Kasumi-1 (cell line): ENCODE results near the gene TSSK2.
"Not testable (repeated sequence)": the region's sequence is repeated elsewhere in the genome, so short reads cannot be mapped to it uniquely, and the experiment has no call there.

Experiments used
- DNase-seq, 2 experiments: peaks; one replicate each; lab custom pipeline; 2025; lab: John Stamatoyannopoulos, UW

Gene TSSK2

DNA sequence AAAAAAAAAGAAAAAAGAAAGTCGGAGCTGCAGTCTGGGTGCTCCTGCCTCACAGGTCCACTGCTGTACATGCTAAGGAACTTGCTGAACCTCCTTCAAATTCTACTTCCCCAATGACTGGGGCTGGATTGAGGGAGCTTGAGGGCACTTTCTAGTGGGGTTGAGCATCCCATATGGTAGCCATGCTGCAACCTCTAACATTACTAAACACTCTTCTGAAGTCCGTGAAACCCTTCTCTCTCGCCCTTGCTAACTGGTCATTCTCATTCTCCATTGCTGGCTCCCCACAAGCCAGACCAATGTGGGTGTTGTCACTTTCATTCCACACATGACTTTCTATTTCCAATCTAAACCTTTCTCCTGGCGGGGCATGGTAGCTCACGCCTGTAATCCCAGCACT, 12.1 kb downstream of the TSSK2 start:
- no peak for DNase-seq

DNA sequence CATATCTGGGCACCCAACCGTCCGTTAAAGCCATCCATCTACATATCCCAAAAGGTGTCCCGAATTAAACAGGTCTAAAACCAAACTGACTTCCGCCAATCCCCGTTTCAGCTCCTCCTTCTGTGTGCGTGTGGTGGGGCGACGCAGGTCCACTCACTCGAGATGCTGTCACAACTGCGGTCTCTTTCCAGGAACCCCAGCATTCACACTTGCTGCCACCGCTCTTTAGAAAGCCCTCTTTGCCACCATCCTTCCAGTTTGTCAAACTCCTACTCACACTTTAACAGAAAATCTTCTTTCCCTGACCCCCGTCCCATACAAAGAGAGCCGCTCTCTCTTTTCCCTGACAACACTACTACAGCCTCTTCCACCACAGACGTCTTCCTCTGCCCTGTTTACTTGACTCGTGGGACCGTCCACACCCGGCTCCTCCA, 12.9 kb downstream of the TSSK2 start:
- DNase-seq: peak in 1 of 2 experiments; percentile 6

DNA sequence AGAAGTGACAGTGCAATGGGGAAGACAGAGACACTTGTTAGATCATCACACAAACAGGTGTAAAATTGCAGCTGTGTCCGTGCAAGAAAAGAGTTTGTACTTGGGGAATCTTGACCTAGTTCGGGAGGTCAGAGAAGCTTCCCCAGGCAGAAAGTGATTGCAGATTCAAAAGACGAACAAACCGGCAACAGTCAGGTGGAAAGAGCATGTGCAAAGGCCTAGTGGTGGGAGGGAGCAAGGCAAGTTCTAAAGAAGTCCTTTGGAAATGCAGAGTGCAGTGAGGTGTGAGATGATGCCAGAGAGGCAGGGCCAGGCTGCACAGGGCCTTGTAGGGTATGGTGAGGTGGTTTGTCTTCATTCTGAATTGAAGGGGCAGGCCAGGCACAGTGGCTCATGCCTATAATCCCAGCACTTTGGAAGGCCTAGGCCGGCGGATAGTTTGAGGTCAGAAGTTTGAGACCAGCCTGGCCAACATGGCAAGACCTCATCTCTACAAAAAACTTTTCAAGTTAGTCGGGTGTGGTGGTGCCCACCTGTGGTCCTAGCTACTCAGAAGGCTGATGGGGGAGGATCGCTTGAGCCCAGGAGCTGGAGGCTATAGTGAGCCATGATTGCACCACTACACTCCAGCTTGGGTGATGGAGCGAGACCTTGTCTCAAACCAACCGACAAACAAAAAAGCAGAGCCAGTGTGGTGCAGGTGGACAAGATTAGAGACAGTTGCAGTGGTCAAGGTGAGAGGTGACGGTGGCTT, 15.3 kb downstream of the TSSK2 start:
- DNase-seq: no peak

DNA sequence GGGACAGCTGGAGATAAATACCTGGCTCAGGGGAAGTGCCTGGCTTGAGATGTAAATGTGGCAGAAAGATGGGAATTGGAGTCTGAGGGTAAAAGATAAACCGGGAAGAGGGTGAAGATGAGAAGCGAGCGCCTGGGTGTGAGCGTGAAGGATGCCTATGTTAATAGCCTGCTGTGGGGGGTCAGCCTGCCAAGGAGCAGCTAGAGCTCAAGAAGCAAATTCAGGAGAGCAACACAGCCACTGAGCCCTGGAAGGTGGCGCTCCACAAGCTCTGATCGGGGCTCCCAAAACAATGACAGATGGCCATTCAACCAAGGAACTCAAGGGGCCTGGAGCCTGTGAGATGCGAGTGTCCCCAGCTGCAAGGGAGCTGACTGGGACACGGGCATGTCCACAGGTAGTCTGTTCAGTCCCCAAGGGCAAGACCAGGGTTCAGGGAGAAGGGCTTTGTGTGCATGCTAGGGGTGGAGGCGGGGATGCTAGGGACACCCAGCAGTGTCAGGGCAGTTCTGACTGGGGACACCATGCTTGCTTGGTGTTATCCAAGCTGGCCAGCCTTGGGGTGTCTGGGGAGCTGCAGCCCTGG, 16.2 kb downstream of the TSSK2 start:
- DNase-seq: no peak

DNA sequence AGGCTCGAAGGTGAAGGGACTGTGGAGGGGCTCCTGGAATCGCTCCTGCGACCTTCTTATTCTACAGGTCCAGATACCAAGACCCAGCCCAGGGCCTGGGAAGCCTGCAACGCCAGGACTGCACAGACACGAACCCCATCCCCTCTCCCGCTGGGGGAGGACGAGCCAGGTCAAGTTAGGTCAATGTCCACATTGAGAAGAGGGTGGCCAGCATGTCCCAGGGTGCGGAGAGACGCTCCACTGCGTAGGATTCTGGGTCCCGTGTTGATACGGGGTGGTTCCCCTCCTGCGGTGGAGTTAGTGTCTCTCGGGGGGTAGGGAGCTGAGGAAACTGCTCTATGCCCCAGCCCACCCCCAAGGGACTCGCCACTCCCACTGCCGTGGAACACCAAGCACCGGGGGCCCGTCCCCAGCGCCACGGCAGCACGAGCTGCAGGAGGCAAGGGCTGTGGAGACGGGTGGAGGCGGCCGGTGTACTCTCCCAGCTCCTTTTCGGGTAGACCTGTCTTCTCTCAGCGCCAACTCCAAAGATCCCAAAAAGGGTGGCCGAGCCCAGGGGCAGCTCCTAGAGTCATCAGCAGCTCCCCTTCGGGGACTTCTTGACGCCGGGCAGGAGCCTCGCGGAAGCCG, 17.4 kb downstream of the TSSK2 start:
- no peak for DNase-seq

DNA sequence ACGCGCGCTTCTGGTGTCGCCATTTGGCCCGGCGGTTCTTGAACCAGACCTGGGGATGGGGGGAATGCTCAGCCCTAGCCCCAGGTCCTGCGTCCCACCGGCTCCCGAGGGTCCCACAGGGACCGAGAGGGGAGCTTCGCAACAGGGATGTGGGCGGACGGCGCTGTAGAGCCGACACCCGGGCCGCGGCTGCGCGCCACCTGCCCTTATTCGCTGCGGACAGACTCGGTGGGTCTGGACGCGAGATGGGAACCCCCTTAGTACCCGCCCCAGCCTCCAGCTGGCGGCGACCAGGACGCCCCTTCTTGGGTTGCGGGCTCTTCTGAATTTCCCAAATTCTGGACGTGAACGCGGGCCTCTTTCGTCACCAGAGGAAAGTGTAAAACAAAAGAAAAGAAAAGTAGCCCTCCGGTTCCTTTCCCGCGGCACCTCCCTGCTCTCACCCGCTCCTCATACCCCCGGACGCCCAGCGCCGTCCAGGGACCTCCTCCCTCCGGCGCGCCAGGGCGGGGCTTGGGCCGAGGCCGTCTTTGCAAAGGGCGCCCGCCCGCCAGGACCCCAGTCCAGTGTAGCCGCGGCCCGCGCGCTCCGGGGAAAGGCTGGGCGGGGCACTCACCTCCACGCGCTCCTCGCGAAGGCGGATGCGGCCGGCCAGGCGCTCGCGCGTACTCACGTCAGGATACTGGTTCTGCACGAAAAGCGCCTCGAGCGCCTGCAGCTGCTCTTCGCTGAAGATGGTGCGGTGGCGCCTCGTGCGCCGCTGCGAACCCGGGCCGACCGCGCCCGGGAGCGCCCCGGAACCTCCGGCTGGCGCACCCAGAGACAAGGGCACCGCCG, 18.2 kb downstream of the TSSK2 start:
- DNase-seq: no peak

DNA sequence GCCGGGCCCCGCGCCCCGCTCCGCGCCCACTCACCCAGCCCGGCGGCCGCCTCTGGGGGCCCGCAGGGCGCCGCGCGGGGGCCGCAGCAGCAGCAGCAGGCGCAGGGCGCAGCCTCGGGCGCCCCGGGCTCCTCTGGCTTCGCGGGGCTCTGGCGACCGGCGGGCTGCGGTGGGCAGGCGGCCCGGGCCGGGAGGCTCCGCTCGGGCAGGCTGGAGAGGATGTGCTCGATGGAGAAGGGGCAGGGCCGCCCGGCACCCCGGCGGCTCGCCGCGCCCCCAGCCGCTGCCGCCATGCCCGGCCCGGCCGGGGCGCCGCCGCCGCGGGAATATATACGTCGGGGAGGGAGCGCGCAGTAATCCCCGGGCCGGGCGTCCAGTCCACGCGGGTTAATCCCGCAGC, 18.9 kb downstream of the TSSK2 start, which contains the start of gene GSC2:
GSC2 (minus strand) TSS at position 302 of the 400 bp plus-strand sequence; CDS start at position 293, 9 bp downstream.
- no peak for DNase-seq

DNA sequence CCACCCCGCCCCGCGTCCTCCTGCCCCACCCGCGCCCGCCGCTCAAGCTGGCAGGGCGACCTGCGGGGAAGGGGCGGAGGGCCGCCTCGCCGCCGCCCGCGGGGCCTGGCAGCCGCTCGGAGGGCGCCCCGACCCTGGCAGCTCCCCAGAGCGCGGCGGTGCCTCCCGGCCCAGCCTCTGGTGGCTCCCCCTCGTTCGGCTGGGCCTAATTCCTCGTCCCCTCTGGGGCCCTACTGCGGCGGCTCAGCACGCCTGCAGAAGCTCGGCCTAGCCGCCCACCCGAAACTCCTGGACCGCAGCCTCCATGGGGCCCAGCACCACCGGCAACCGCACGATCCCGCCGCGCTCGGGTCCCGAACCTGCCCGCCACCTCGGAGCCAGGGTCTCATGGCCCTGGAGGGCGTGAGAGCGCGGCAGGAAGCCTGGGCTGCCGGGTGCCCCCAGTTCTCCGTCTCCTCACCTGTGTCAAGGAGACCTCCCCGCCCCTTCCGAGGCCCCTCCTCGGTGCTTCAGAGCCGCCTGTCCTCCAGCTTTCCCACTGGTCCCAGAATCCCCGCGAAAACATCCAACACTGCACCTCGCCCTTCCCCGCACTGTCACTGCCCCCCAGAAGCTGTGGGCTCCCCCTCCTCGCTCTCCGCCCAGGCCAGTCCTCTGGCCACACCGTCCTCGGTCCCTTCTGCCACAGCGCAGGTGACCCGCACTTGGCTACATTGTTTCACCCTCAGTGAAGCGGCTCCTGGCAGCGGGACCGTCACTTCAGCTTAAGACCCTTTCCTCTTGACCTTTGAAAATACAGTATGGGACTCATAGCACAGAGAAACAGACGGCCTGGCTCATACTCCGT, 19.6 kb downstream of the TSSK2 start:
- DNase-seq: no peak

DNA sequence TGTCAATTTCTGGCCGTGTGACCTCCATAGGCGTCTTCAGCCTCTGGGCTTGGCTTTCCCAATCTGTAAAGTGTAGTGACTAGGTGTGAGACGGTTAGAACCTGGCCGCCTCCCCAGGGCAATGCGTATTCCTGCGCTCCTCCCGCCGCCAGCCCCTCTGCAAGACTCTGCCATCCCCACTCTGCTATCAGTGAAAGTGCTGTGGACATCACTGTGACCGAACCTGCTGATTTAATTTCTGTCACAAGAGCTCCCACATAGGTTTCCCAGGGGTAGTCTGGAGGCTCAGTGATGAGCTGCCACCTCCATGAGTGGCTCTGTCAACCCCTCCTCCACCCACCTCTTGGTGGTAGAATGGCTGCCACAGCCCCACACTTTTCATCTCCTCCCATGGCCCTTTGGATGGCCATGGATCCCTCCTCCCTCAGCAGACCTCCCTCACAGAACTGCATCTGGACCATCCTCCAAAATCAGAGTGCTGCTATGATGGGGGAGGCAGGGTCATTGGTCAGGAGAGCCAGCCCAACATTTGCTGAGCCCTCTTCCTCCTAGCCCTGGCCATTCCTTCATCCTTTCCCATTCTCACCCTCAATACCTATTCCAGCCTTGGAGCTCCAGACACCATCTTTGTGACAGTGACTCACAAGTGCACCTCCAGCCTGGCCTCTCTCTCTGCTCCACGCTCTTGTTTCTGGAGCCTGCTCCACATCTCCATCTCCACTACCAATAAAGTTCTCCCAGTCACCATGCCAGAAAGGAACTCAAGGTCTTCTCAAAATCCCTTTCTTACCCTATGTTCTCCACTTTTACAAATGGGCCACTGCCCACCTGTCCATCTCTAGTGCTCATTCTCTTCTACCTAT, 20.5 kb downstream of the TSSK2 start:
- no peak for DNase-seq

DNA sequence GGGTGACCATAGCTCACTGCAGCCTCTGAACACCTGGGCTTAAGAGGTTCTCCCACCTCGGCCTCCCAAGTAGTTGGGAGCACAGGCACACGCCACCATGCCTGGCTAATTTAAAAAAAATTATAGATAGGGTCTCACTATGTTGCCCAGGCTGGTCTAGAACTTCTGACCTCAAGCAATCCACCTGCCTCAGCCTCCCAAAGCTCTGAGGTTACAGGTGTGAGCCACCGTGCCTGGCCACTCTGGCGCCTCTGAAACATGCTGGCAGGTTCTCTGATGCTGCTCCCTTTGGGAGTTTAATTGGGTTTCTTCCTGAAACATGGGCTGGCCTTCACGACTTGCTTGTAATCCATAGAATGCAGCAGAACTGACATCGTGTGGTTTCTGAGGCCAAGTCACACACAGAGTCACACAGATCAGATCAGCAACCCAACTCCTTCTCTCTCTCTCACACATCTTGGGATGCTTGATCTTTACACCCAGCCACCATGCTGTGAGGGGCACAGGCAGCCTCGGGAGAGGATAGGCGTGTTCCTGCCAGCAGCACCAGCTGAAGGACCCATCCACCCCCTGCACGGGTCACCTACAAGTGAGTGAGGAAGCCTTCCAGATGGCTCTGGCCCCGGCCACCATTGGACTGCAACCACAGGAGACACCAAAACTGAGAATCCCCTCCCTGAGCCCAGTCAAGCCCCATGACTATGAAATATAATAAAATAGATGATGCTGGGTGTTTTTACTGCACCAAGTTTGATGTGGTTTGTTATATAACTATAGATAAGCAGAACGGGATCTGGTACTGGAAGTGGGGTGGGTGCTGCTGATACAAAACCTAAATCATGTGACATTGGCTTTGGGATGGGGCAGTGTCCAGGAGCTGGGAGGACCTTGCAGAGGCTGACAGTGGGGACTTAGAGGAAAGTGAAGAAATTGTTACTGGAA, 22.1 kb downstream of the TSSK2 start:
- no peak for DNase-seq

DNA sequence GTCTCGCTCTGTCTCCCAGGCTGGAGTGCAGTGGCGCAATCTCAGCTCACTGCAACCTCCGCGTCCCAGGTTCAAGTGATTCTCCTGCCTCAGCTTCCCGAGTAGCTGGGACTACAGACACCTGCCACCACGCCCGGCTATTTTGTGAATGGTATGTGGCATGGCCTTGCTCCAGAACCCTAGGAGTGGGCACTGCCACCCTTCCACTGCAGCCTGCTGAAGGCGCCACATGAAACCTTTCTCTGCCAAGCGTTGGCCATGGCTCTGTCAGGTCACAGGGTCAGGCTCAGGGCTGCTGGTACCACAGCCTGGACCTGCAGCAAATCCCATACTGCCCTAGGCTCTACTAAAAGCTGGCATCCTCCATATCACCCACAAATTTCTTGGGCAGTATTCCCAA, 25.0 kb downstream of the TSSK2 start:
- DNase-seq: not testable (repeated sequence)

DNA sequence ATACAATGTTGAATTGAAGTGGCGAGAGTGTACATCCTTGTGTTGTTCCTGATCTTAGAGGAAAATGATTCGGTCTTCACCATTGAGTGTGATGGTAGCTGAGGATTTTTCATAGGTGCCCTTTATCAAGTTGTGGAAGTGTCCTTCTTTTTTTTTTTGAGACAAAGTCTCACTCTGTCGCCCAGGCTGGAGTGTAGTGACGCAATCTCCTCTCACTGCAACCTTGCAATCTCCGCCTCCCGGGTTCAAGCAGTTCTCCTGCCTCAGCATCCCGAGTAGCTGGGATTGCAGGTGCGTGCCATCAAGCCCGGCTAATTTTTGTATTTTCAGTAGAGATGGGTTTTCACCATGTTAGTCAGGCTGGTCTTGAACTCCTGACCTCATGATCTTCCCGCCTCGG, 27.5 kb downstream of the TSSK2 start:
- DNase-seq: not testable (repeated sequence)

DNA sequence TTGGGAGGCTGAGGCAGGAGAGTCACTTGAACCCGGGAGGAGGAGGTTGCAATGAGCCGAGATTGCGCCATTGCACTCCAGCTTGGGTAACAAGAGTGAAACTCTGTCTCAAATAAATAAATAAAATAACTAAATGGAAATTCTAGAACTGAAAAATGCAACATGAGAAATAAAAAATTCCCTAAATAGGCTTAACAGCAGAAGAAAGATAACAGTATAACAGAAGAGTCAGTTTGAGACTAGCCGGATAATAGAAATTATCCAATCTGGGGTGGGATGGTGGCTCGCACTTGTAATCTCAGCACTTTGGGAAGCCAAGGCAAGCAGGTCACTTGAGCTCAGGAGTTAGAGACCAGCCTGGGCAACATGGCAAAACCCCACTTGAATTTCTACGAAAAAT, 33.3 kb downstream of the TSSK2 start:
- no peak for DNase-seq

DNA sequence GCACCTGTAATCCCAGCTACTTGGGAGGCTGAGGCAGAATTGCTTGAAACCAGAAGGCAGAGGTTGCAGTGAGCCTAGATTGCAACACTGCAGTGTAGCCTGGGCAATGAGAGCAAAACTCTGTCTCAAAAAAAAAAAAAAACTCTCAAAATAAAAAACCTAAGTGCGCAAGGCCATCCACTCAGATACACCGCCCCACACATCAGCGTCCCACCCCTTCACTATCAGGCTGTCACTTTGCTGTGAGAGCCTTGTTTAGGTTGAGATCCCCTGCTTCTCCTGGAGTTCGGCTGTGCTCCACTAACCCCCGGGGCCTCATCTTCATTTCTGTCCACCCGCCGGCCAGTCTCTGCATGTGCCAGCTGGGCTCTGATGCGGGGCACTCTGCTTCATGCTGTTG, 35.3 kb downstream of the TSSK2 start:
- DNase-seq: no peak

DNA sequence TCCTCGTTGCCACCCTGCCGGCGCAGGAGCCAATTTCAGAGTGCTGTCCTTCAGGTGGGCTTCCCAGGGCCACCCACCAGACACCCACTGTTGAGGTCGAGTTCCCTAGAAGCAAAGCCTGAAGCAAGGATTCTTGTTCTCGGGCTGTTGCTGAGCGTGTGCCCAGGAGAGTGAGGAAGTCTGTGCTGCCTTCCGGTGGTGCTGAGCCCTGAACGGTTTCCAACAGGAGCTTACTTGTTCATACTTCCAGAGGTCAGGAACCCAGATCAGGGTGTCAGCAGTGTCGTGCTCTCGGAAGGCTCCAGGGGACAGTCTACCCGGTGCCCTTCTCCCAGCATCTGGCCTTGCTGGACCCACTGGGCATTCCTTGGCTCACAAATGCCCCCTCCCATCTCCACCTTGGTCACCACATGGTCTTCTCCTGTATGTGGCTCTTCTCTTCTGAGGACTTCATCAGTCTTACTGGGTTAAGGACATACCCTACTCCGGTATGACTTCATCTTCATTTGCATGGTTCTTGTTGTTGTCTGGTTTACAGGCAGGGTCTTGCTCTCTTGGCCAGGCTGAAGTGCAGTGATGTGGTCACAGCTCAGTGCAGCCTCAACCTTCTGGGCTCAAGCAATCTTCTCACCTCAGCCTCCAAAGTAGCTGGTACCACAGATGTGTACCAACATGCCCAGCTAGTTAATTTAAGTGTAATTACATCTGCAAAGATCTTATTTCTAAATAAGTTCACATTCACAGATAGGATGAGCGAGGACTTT, 36.2 kb downstream of the TSSK2 start:
- no peak for DNase-seq

DNA sequence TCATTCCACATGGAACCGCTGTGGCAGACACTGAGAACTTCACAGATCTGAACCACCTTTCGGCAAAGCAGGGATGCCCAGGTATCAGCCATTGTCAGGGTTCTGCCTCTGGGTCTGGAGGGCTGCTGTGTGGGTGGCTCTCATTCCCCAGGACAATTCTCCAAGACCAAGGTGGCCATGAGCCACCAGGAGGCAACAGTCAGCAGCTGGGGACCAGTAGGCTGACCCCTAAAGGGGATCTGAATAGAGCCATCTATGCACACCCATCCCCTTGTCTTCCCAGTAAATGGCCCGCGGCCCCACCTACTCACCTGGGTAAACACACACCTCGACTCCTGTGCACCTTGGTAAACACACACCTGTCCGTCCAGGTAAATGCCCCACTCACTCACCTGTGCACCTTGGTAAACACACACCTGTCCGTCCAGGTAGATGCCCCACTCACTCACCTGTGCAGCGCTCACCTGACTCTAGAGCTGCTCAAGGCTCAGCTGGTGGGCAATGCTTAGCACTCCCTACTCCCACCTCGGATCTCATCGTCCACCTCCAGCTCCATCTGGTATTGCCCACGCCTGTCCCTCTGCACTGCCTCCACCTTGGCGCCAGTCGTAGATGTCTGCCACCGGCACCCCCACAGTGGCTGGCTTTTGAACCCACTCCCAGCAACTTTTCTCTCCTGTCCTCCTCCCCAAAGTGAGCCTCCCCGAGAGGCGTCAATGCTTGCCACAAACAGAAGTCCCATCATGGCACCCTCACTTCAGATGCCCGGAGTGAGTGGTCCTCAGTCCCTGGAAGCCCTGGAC, 37.2 kb downstream of the TSSK2 start:
- no peak for DNase-seq
